Testis (tissue), 3 donors: ENCODE data around the gene TRMT112. TPM values are rescaled to one million over a fixed set of nuclear protein-coding genes. Genes with fewer than 3 reads are reported as not detected.

Experiments used
- DNase-seq: peaks from one replicate; pipeline ENCODE4 v3.0.0-alpha.2; 2019
- H3K27ac ChIP-seq, 2 donors: fragments of 200-600 bp; sonication (generic); one replicate each; pipeline ENCODE4 v1.5.1; 2019
- H3K27me3 ChIP-seq: fragments of 200-600 bp; sonication (generic); one replicate; pipeline ENCODE4 v1.5.1; 2019
- H3K36me3 ChIP-seq: fragments of 200-600 bp; sonication (generic); one replicate; pipeline ENCODE4 v1.5.1; 2017; ENCODE audit warnings: low read depth; ENCODE audit errors: missing control alignments
- H3K4me1 ChIP-seq: fragments of 200-600 bp; sonication (generic); one replicate; pipeline ENCODE4 v1.5.1; 2019
- H3K4me3 ChIP-seq, 2 donors: fragments of 200-600 bp; sonication (generic); one replicate each; pipeline ENCODE4 v1.5.1; 2017 to 2019
- H3K9me3 ChIP-seq: fragments of 200-600 bp; sonication (generic); one replicate; pipeline ENCODE4 v1.5.1; 2017
- CTCF ChIP-seq, 3 experiments: fragments of 450-650 bp in 2 of 3; fragments of 200-600 bp in 1 of 3; sonication (generic) in 1 of 3; IDR thresholded peaks; one replicate each; pipeline ENCODE4 v1.5.1; 2016 to 2019; ENCODE audit warnings: antibody characterized with exemption in 3 of 3, mild to moderate bottlenecking in 2 of 3, moderate library complexity in 1 of 3
- POLR2A ChIP-seq: fragments of 450-650 bp; IDR thresholded peaks from one replicate; pipeline ENCODE4 v1.6.1; 2017; ENCODE audit warnings: antibody characterized with exemption, mild to moderate bottlenecking, moderate library complexity
- WGBS, 2 donors: methylation state at CpG; one replicate each; pipeline ENCODE4 v1.1.5; 2018; 5-methylcytosine and 5-hydroxymethylcytosine counted together
- intact Hi-C: fragments of 100-400 bp; cut with DNase I; formaldehyde crosslinking; loops from one replicate; pipeline ENCODE4 v1.15.1; 2023; ENCODE audit warnings: low total_unique reads
- polyA plus RNA-seq: library from polyadenylated mRNA; stranded (reverse); fragments of 350-450 nt; fragmentation: Illumina TruSeq; extraction: RNeasy Lipid Tissue Mini Kit (QIAGEN cat#74804); gene quantifications from one replicate; pipeline ENCODE4 v1.2.3, GENCODE V29; 2014; ENCODE audit warnings: low read depth, low replicate concordance; ENCODE audit not compliant: insufficient read depth
- total RNA-seq, 2 donors: library from RNA; depleted of rRNA; stranded (reverse); fragments of >200 nt; gene quantifications; one replicate each; pipeline ENCODE4 v1.2.3, GENCODE V29; 2016

Gene TRMT112
- total and polyA plus RNA-seq, 3 donors from 2014 or later: 275 to 340 (median 303) TPM

GRCh38 chr11:64297699-64298358 is 19.5 kb downstream of the TRMT112 start:
- Histone ChIP-seq H3K4me3 (no peak overlapping the region), H3K27ac (no peak overlapping the region), H3K36me3 (no peaks in the 10 kb centered on the region), H3K27me3 (no peaks in the 10 kb centered on the region), H3K4me1 (peaks cover 32% of the 10 kb centered on the region), H3K9me3 (no peaks in the 10 kb centered on the region)
- TF ChIP-seq POLR2A: no peak
- no peak for TF ChIP-seq CTCF (IDR thresholded peaks at IDR 0.05)
- DNase-seq: no peak
- WGBS, 2 donors: 75 to 79% methylated on average over 11 to 18 of the region's 18 CpGs
- intact Hi-C loops: loop anchor here (10.0 kb wide), 1 partner anchor 93 kb away; the partner anchor contains the start of gene FERMT3

DNA sequence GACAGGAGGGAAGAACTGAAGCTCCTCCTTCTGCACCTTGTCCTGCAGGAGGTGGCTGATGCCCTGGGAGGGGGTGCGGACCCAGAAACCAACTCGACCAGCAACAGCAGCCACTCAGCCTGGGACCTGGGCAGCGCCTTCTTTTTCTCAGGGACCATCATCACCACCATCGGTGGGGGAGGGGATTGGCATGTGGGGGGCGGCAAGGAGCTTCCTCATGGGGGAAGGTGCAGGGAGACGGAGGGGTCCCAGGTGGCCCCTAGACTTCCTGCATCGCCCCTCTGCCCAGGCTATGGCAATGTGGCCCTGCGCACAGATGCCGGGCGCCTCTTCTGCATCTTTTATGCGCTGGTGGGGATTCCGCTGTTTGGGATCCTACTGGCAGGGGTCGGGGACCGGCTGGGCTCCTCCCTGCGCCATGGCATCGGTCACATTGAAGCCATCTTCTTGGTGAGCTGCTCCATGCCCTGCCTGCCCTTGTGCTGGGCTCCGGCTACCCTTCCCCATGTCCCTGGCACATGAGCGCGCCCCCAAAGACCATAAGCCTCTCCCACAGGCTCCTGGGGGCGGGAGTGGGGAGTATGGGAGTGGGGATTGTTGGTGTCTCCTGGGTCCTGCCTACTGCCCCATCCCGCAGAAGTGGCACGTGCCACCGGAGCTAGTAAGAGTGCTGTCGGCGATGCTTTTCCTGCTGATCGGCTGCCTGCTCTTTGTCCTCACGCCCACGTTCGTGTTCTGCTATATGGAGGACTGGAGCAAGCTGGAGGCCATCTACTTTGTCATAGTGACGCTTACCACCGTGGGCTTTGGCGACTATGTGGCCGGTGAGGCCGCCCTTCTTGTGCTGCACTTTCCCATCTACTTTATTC is 20.3 kb downstream of the TRMT112 start:
- no peaks in the 10 kb centered on the region for H3K36me3 ChIP-seq
- peaks cover 39% of the 10 kb centered on the region for H3K4me1 ChIP-seq
- H3K27me3 ChIP-seq: no peaks in the 10 kb centered on the region
- H3K27ac ChIP-seq: no peak overlapping the region
- no peaks in the 10 kb centered on the region for H3K9me3 ChIP-seq
- WGBS, 2 donors: 57 to 59% methylated on average over 25 to 34 of the region's 34 CpGs
- H3K4me3 ChIP-seq: no peak overlapping the region
- intact Hi-C loops: loop anchor here (10.0 kb wide), 1 partner anchor 92 kb away; the partner anchor contains the start of gene FERMT3
- no peak for DNase-seq
- TF ChIP-seq POLR2A (no peak), CTCF (IDR thresholded peaks at IDR 0.05) (no peak)

GRCh38 chr11:64296236-64296635 is 21.1 kb downstream of the TRMT112 start:
- no peak for DNase-seq
- Histone ChIP-seq H3K4me1 (peaks cover 38% of the 10 kb centered on the region), H3K27ac (no peak overlapping the region), H3K4me3 (no peak overlapping the region), H3K36me3 (no peaks in the 10 kb centered on the region), H3K27me3 (no peaks in the 10 kb centered on the region), H3K9me3 (no peaks in the 10 kb centered on the region)
- TF ChIP-seq POLR2A (no peak), CTCF (IDR thresholded peaks at IDR 0.05) (no peak)
- intact Hi-C loops: loop anchor here (10.0 kb wide), 1 partner anchor 91 kb away; the partner anchor contains the start of gene FERMT3
- WGBS, 2 donors: 39 to 56% methylated on average over 1 of the region's 1 CpG

- no peak overlapping the region for H3K27ac ChIP-seq
- no peaks in the 10 kb centered on the region for H3K9me3 ChIP-seq
- intact Hi-C loops: loop anchor here (10.0 kb wide), 1 partner anchor 91 kb away; the partner anchor contains the start of gene FERMT3
- no peak for DNase-seq
- H3K4me3 ChIP-seq: no peak overlapping the region
- TF ChIP-seq POLR2A (no peak), CTCF (IDR thresholded peaks at IDR 0.05) (no peak)
- H3K27me3 ChIP-seq: no peaks in the 10 kb centered on the region
- H3K4me1 ChIP-seq: peaks cover 35% of the 10 kb centered on the region
- H3K36me3 ChIP-seq: no peaks in the 10 kb centered on the region
- WGBS, 2 donors: 89 to 96% methylated on average over 4 of the region's 4 CpGs
Observed at GRCh38 chr11:64295760-64296159, 21.6 kb downstream of the TRMT112 start.
